Progenitor cell of endocrine pancreas (in vitro differentiated cells): ENCODE data around the gene SYNE2. TPM values are rescaled to one million over a fixed set of nuclear protein-coding genes. Genes with fewer than 3 reads are reported as not detected.
A peak's percentile ranks its signal among the peaks of the same experiment; 100 is the strongest.

ENCODE experiments used
- DNase-seq: peaks from one replicate; pipeline ENCODE4 v3.0.0; 2021; ENCODE audit warnings: low spot score; ENCODE audit not compliant: unreplicated experiment
- H3K27ac Mint-ChIP-seq: 2 replicates; pipeline ENCODE4 v1.8.0; 2021; ENCODE audit warnings: mild to moderate bottlenecking, moderate library complexity, mixed read lengths
- H3K27me3 Mint-ChIP-seq: 2 replicates; pipeline ENCODE4 v1.8.0; 2021; ENCODE audit warnings: mixed read lengths
- H3K36me3 Mint-ChIP-seq: 2 replicates; pipeline ENCODE4 v1.8.0; 2022; ENCODE audit warnings: mixed read lengths; ENCODE audit not compliant: insufficient read depth
- H3K4me1 Mint-ChIP-seq: 2 replicates; pipeline ENCODE4 v1.8.0; 2021; ENCODE audit warnings: low read depth, mixed read lengths
- H3K4me3 Mint-ChIP-seq: 2 replicates; pipeline ENCODE4 v1.8.0; 2021; ENCODE audit warnings: low read depth, mild to moderate bottlenecking, moderate library complexity, mixed read lengths
- H3K9me3 Mint-ChIP-seq: 2 replicates; pipeline ENCODE4 v1.8.0; 2021; ENCODE audit warnings: low read depth, mixed read lengths
- total RNA-seq: library from RNA; stranded (reverse); gene quantifications from 2 replicates; pipeline ENCODE4 v1.2.1, GENCODE V29; 2021
- TF ChIP-seq, protein P1 (sequence below): fragments of 200-600 bp; sonication (generic); IDR thresholded peaks from one replicate; pipeline ENCODE4 v1.5.0; 2021; ENCODE audit warnings: antibody characterized with exemption, mild to moderate bottlenecking; ENCODE audit not compliant: unreplicated experiment

Gene SYNE2
- total RNA-seq, 1 donor from 2014 or later: 108 TPM

GRCh38 chr14:63912286-63912685 is 59.5 kb downstream of the SYNE2 start:
- Mint-ChIP-seq H3K4me3 (no peak overlapping the region), H3K4me1 (peaks cover 18% of the 10 kb centered on the region), H3K9me3 (no peaks in the 10 kb centered on the region), H3K36me3 (peaks cover 7% of the 10 kb centered on the region), H3K27ac (no peak overlapping the region), H3K27me3 (no peaks in the 10 kb centered on the region)
- no peak for DNase-seq
- TF ChIP-seq, protein P1, sequence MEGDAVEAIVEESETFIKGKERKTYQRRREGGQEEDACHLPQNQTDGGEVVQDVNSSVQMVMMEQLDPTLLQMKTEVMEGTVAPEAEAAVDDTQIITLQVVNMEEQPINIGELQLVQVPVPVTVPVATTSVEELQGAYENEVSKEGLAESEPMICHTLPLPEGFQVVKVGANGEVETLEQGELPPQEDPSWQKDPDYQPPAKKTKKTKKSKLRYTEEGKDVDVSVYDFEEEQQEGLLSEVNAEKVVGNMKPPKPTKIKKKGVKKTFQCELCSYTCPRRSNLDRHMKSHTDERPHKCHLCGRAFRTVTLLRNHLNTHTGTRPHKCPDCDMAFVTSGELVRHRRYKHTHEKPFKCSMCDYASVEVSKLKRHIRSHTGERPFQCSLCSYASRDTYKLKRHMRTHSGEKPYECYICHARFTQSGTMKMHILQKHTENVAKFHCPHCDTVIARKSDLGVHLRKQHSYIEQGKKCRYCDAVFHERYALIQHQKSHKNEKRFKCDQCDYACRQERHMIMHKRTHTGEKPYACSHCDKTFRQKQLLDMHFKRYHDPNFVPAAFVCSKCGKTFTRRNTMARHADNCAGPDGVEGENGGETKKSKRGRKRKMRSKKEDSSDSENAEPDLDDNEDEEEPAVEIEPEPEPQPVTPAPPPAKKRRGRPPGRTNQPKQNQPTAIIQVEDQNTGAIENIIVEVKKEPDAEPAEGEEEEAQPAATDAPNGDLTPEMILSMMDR: no peak

GRCh38 chr14:63918411-63918810 is 65.6 kb downstream of the SYNE2 start:
- no peak overlapping the region for H3K27ac Mint-ChIP-seq
- no peak overlapping the region for H3K4me3 Mint-ChIP-seq
- peaks cover 2% of the 10 kb centered on the region for H3K36me3 Mint-ChIP-seq
- DNase-seq: no peak
- H3K27me3 Mint-ChIP-seq: no peaks in the 10 kb centered on the region
- H3K4me1 Mint-ChIP-seq: peaks cover 12% of the 10 kb centered on the region
- TF ChIP-seq, protein P1: no peak
- H3K9me3 Mint-ChIP-seq: no peaks in the 10 kb centered on the region

- DNase-seq: no peak
- H3K27me3 Mint-ChIP-seq: no peaks in the 10 kb centered on the region
- H3K36me3 Mint-ChIP-seq: peaks cover 13% of the 10 kb centered on the region
- TF ChIP-seq, protein P1: no peak
- H3K9me3 Mint-ChIP-seq: peaks cover 3% of the 10 kb centered on the region
- no peak overlapping the region for H3K4me3 Mint-ChIP-seq
- peak overlapping the region; percentile 93 for H3K27ac Mint-ChIP-seq
- H3K4me1 Mint-ChIP-seq: peaks cover 10% of the 10 kb centered on the region
Measured at GRCh38 chr14:63922696-63923421, 70.1 kb downstream of the SYNE2 start.

- Mint-ChIP-seq H3K27ac (peak overlapping the region; percentile 93), H3K4me3 (no peak overlapping the region), H3K36me3 (peaks cover 17% of the 10 kb centered on the region), H3K9me3 (peaks cover 3% of the 10 kb centered on the region), H3K4me1 (peaks cover 16% of the 10 kb centered on the region), H3K27me3 (no peaks in the 10 kb centered on the region)
- TF ChIP-seq, protein P1: no peak
- DNase-seq: no peak
Measured at GRCh38 chr14:63923422-63923752, 70.6 kb downstream of the SYNE2 start.

DNA sequence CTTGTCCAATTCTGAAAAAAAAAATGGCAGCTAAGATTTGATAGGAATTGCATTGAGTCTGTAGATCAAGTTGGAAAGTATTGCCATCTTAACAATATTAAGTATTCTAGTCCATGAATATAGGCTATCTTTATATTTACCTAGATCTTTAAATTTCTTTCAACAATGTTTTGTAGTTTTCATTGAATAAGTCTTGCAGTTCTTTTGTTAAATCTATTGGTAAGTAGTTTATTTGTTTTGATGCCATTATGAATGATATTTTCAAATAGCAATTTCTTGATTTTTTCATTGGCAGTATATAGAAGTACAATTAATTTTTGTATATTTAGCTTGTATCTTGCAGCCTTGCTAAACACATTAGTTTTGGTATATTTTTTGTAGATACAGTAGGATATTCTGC is 71.6 kb downstream of the SYNE2 start:
- peaks cover 19% of the 10 kb centered on the region for H3K4me1 Mint-ChIP-seq
- H3K4me3 Mint-ChIP-seq: no peak overlapping the region
- H3K27me3 Mint-ChIP-seq: no peaks in the 10 kb centered on the region
- H3K27ac Mint-ChIP-seq: no peak overlapping the region
- TF ChIP-seq, protein P1: no peak
- peaks cover 3% of the 10 kb centered on the region for H3K9me3 Mint-ChIP-seq
- DNase-seq: no peak
- H3K36me3 Mint-ChIP-seq: peaks cover 17% of the 10 kb centered on the region
